Measurements from ENCODE around the gene ZBTB7C. TPM values are rescaled to one million over a fixed set of nuclear protein-coding genes. Genes with fewer than 3 reads are reported as not detected.

The ZBTB7C gene
- total RNA-seq, 1 experiment from 2014 or later: 0.33 TPM

- H3K79me1 ChIP-seq (ENCODE audit: insufficient read depth, low read depth, low read length, poor library complexity, severe bottlenecking): no peaks in the 10 kb centered on the region
- H3K9me3 Mint-ChIP-seq: no peaks in the 10 kb centered on the region; a peak in 1 of 5 replicates
- H3K36me3 Mint-ChIP-seq (ENCODE audit: insufficient read depth in 1 of 3, low read depth in 3 of 3): no peaks in the 10 kb centered on the region; a peak in 1 of 7 replicates
- H3K4me1 ChIP-seq (ENCODE audit: insufficient read depth, low read length): no peaks in the 10 kb centered on the region; the same call in 1 of the 2 replicates
- H3K23ac ChIP-seq (ENCODE audit: insufficient read length, low read depth, low read length): no peak overlapping the region
- no peaks in the 10 kb centered on the region for H3K27me3 ChIP-seq (ENCODE audit: insufficient read depth, low read length)
- no peak overlapping the region for H2AK5ac ChIP-seq (ENCODE audit: insufficient read length, low read length)
- no peak overlapping the region for H2BK15ac ChIP-seq (ENCODE audit: low read depth, low read length)
- no peak overlapping the region for H2BK12ac ChIP-seq (ENCODE audit: insufficient read length, low read depth, low read length)
- no peaks in the 10 kb centered on the region for H3K79me2 ChIP-seq (ENCODE audit: insufficient read depth, low read length)
- H4K5ac ChIP-seq (ENCODE audit: insufficient read length, low read depth, low read length): no peak overlapping the region
- no peaks in the 10 kb centered on the region for H3K23me2 ChIP-seq (ENCODE audit: insufficient read length, low read depth, low read length, poor library complexity, severe bottlenecking)
- H2BK5ac ChIP-seq (ENCODE audit: insufficient read length, low read length): no peak overlapping the region
- H3K14ac ChIP-seq (ENCODE audit: insufficient read depth, low read length): no peak overlapping the region
- H3K18ac ChIP-seq (ENCODE audit: insufficient read length, low read depth, low read length): no peak overlapping the region
- H4K8ac ChIP-seq (replicated peaks; ENCODE audit: insufficient read length, low read depth, low read length): no peak overlapping the region
- peak overlapping the region in 1 of 3 experiments; percentile 64; a peak in 1 of 7 replicates for H3K27ac Mint-ChIP-seq
- H3K4me1 Mint-ChIP-seq: peaks cover 21 to 33% of the 10 kb centered on the region in 2 experiments
- no peaks in the 10 kb centered on the region for H3K9me3 ChIP-seq (ENCODE audit: control insufficient read depth, low read depth, low read length)
- no peak overlapping the region for H3K56ac ChIP-seq (ENCODE audit: insufficient read length, low read depth, low read length)
- no peak overlapping the region for H3K9ac ChIP-seq (ENCODE audit: extremely low read depth, insufficient read length, low read length)
- H2AFZ ChIP-seq (ENCODE audit: low read length): no peak overlapping the region
- no peak for DNase-seq
- H3K4ac ChIP-seq (ENCODE audit: low read depth, low read length): no peak overlapping the region
- no peak overlapping the region for H2BK20ac ChIP-seq (ENCODE audit: low read depth, low read length, poor library complexity, severe bottlenecking)
- no peaks in the 10 kb centered on the region for H4K20me1 ChIP-seq (ENCODE audit: control insufficient read depth, insufficient read depth, insufficient read length)
- H3K27ac ChIP-seq (ENCODE audit: insufficient read length, low read depth, low read length): no peak overlapping the region
- H4K91ac ChIP-seq (ENCODE audit: insufficient read length, low read depth, low read length): no peak overlapping the region
- TF ChIP-seq, protein P1, sequence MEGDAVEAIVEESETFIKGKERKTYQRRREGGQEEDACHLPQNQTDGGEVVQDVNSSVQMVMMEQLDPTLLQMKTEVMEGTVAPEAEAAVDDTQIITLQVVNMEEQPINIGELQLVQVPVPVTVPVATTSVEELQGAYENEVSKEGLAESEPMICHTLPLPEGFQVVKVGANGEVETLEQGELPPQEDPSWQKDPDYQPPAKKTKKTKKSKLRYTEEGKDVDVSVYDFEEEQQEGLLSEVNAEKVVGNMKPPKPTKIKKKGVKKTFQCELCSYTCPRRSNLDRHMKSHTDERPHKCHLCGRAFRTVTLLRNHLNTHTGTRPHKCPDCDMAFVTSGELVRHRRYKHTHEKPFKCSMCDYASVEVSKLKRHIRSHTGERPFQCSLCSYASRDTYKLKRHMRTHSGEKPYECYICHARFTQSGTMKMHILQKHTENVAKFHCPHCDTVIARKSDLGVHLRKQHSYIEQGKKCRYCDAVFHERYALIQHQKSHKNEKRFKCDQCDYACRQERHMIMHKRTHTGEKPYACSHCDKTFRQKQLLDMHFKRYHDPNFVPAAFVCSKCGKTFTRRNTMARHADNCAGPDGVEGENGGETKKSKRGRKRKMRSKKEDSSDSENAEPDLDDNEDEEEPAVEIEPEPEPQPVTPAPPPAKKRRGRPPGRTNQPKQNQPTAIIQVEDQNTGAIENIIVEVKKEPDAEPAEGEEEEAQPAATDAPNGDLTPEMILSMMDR (conservative IDR thresholded peaks at IDR 0.05): no peak
- H3T11ph ChIP-seq (ENCODE audit: low read length): no peak overlapping the region
- no CpG with 5 or more reads among the region's 18 CpGs for WGBS (ENCODE audit: extremely low coverage, insufficient read length, low lambda C conversion rate)
- H3K27me3 Mint-ChIP-seq (ENCODE audit: low read depth): peaks cover 2% of the 10 kb centered on the region
- H2BK120ac ChIP-seq (ENCODE audit: low read depth, low read length, poor library complexity, severe bottlenecking): no peak overlapping the region
- no peak overlapping the region for H3K4me3 Mint-ChIP-seq
- no peak overlapping the region for H3K4me2 ChIP-seq (ENCODE audit: insufficient read depth, insufficient read length, low read length)
Measured at GRCh38 chr18:48072428-48073204, 336.6 kb downstream of the ZBTB7C start.

Measured in H9 (cell line).